Head of caudate nucleus (tissue), 42 donors: ENCODE results near the gene AOAH.
A peak's percentile ranks its signal among the peaks of the same experiment; 100 is the strongest.
"Not testable (repeated sequence)": the region's sequence is repeated elsewhere in the genome, so short reads cannot be mapped to it uniquely, and the experiment has no call there.

ENCODE experiments used
- DNase-seq, 42 donors: peaks; one replicate each; pipeline versions ENCODE4 v3.0.0 to v3.0.0-alpha.2; 2020 to 2021; ENCODE audit warnings: mixed read lengths in 7 of 42
- intact Hi-C: fragments of 100-400 bp; cut with DNase I; formaldehyde crosslinking; loops from one replicate; pipeline ENCODE4 v1.15.0; 2022

The AOAH gene

GRCh38 chr7:36507475-36508440, 216.5 kb downstream of the AOAH start:
- peak in 1 of 42 donors; percentile 31 for DNase-seq
- intact Hi-C loops: no loop called here

GRCh38 chr7:36506820-36507219, 217.5 kb downstream of the AOAH start:
- DNase-seq: peak in 9 of 42 donors; percentile 25 to 71 (median 44)
- intact Hi-C loops: no loop called here

DNA sequence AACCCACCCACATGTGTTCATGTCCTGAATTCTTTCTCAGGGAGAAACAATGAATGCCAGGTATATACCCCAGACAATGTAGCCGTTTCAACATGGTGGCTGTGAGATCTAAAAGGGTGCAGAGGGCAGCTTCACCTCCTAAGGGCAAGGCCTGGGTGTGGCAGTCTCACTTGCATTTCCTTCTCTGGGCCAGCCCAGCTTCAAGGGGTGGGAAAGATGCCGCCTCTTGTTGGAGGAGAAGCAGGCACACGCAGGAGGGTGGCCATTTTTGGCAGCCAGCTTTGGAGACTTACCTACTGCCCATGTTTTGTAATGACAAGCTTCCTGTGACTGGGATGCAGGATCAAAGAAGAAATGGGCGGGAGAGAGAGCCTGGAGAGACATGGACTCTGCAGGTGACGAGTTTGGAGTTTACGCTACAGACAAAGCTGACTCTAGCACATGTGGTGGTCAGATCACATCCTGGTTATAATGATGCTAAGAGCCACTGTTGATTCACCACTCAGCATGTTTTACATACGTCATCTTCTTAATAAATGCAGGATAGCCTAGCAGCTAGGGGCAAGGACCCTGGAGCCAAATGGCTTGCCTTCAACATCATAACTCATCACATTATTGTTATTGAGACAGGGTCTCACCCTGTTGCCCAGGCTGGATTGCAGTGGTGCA, 218.0 kb downstream of the AOAH start:
- intact Hi-C loops: no loop called here
- peak in 1 of 42 donors; percentile 3 for DNase-seq

DNA sequence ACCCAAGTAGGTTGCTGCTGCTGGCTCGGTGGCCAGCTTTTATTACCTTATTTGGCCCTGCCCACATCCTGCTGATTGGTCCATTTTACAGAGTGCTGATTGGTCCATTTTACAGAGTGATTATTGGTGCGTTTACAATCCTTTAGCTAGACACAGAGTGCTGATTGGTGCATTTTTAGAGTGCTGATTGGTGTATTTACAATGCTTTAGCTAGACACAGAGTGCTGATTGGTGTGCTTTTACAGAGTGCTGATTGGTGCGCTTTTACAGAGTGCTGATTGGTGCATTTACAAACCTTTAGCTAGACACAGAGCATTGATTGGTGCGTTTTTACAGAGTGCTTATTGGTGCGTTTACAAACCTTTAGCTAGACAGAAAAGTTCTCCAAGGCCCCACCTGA, 219.7 kb downstream of the AOAH start:
- intact Hi-C loops: not testable (repeated sequence)
- DNase-seq: peak in 1 of 42 donors; percentile 1

DNA sequence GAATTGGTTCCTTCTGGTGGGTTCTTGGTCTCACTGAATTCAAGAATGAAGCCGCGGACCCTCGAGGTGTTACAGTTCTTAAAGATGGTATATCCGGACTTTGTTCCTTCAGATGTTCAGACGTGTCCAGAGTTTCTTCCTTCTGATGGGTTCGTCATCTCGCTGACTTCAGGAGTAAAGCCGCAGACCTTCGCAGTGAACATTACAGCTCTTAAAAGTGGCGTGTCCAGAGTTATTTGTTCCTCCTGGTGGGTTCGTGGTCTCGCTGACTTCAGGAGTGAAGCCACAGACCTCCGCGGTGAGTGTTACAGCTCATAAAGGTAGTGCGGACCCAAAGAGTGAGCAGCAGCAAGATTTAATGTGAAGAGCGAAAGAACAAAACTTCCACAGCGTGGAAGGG, 220.1 kb downstream of the AOAH start:
- intact Hi-C loops: not testable (repeated sequence)
- peak in 1 of 42 donors; percentile 5 for DNase-seq

- no peak for DNase-seq
- intact Hi-C loops: no loop called here
Measured at GRCh38 chr7:36497775-36498174, 226.5 kb downstream of the AOAH start.

- intact Hi-C loops, DNase-seq: not testable (repeated sequence)
Measured at GRCh38 chr7:36497176-36497575, 227.1 kb downstream of the AOAH start.

GRCh38 chr7:36496576-36496975, 227.7 kb downstream of the AOAH start:
- intact Hi-C loops: no loop called here
- no peak for DNase-seq

DNA sequence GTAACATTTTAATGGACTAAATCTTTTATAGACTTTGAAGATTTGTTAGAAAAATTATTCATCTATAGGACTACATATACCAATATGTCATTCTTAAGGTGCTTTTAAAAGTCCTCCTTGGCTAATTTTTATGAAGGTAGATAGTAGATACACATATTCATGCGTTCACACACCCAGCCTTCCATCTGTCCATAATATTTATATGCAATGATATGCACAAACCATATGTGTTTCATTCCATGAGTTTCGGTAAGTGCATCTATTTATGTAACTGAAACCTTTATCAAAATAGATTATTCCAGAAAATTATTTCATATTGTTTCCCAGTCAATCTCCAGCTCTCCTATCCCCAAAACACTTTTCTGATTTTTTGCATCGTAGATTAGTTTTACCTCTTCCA, 233.0 kb downstream of the AOAH start:
- intact Hi-C loops: no loop called here
- DNase-seq: peak in 1 of 42 donors; percentile 2

GRCh38 chr7:36490419-36490830, 233.9 kb downstream of the AOAH start:
- intact Hi-C loops: no loop called here
- DNase-seq: peak in 1 of 42 donors; percentile 27

DNA sequence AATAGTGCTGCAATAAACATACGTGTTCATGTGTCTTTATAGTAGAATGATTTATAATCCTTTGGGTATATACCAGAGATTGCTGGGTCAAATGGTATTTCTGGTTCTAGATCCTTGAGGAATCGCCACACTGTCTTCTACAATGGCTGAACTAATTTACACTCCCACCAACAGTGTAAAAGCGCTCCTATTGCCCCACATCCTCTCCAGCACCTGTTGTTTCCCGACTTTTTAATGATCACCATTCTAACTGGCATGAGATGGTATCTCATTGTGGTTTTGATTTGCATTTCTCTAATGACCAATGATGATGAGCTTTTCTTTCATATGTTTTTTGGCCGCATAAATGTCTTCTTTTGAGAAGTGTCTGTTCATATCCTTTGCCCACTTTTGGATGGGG, 235.6 kb downstream of the AOAH start:
- intact Hi-C loops: loop anchor here (5.0 kb wide), 2 partner anchors 184 to 714 kb away; no protein-coding TSS in a partner anchor
- DNase-seq: not testable (repeated sequence)

- DNase-seq: peak in 18 of 42 donors; percentile 20 to 80 (median 56)
- intact Hi-C loops: loop anchor here (5.0 kb wide), 2 partner anchors 184 to 714 kb away; no protein-coding TSS in a partner anchor
Measured at GRCh38 chr7:36487756-36488336, 236.4 kb downstream of the AOAH start.

DNA sequence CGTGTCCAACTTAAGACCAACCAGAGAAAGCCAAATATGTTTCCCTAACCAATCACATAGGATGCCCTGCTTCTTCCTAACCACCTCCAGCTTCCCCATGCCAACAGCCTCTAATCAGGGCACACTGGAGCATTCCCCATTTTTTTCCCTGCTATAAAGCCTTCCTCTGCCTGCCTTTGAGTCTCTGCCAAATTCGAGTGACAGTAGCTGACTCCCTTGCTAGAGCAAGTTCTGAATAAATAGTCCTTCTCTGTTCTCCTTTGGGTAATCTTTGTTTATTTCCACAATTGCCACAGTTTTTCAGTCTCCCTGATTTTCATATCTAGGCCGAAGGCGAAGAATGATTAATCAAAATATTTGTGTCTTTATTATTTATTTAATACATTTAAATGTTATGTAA, 238.0 kb downstream of the AOAH start:
- intact Hi-C loops: loop anchor here (5.0 kb wide), 2 partner anchors 186 to 716 kb away; no protein-coding TSS in a partner anchor
- peak in 16 of 42 donors; percentile 20 to 68 (median 40) for DNase-seq

GRCh38 chr7:36484265-36484664, 240.0 kb downstream of the AOAH start:
- intact Hi-C loops: no loop called here
- no peak for DNase-seq

- intact Hi-C loops: not testable (repeated sequence)
- peak in 34 of 42 donors; percentile 11 to 80 (median 54) for DNase-seq
Measured at GRCh38 chr7:36483853-36484252, 240.4 kb downstream of the AOAH start.

DNA sequence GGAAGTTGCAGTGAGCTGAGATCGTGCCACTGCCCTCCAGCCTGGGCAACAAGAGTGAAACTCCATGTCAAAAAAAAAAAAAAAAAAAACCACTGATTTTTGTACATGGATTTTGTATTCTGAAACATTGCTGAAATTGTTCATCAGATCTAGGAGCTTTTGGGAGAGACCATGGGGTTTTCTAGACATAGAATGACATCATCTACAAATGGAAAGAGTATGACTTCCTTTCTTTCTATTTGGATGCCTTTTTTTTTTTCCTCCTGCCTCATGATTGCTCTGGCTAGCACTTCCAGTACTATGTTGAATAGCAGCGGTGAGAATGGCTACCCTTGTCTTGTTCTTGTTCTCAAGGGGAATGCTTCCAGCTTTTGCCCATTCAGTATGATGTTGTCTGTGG, 245.5 kb downstream of the AOAH start:
- DNase-seq: no peak
- intact Hi-C loops: no loop called here

- intact Hi-C loops: no loop called here
Measured at GRCh38 chr7:36475381-36475780, 248.9 kb downstream of the AOAH start.

DNA sequence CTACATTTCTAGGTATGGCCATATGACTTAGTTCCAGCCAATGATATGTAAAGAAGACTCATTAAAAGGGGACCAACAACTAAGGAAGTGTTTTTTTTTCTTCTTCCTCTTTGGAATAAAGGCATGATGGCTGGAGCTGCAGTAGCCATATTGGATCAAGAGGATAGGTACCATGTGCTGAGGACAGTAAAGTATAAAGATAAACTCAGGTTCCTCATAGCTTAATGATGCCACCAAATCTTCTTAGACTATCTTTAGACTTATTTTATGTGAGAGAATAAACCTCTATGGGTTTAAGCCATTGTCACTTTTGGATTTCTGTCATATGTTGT, 249.3 kb downstream of the AOAH start:
- intact Hi-C loops: no loop called here
- no peak for DNase-seq

More at GRCh38 chr7:36475381-36475780, 248.9 kb downstream of the AOAH start:
- no peak for DNase-seq

DNA sequence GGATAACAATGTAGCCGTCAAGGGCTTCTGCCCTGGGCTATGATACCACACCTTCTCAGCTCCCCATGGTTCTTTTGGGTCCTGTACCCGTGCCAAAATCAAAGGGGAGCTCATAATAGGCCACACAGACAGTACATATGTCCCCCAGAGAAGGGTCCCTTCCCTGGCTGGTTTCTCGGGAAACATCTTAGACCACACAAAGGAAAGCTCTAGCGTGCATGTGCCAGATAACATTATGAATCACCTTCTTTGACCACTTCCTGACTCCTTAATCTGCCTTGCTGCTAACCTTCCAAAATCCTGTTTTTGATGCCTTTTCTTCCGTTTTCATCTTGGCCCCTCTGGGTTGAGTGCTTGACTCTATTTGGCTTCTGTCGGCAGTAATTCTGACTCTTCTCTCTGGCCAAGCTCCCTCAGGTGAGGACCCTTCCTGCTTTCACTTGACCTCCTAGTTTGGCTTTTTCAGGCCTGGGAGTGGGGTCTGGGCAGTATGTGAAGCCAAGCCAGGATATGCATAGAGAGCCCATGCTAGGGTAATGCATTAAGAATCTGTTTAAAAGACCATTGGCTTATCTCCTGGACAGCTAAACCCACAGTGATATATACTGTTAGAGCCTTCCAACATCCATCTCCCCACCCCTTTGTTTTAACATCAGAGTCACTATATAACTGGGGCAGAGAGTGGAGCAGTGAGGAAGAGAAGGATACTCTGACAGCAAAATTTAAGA, 249.8 kb downstream of the AOAH start:
- no peak for DNase-seq
- intact Hi-C loops: no loop called here
